ENCODE results near the gene SPPL2B. TPM values are rescaled to one million over a fixed set of nuclear protein-coding genes. Genes with fewer than 3 reads are reported as not detected.
"Not testable (repeated sequence)": the region's sequence is repeated elsewhere in the genome, so short reads cannot be mapped to it uniquely, and the experiment has no call there.

SPPL2B gene
- total RNA-seq, 6 donors from 2014 or later = 38.3 to 268 (median 61.7) TPM

GRCh38 chr19:2343289-2343982 lies 15.0 kb downstream of the SPPL2B start:
- Histone ChIP-seq H3K27me3 (no peaks in the 10 kb centered on the region), H3K4me1 (peaks cover 0 to 3% (median 0%) of the 10 kb centered on the region in 4 donors), H3K9me3 (no peaks in the 10 kb centered on the region), H3K27ac (no peak overlapping the region), H3K36me3 (peaks cover 0 to 61% (median 32%) of the 10 kb centered on the region in 4 donors), H3K4me3 (no peak overlapping the region)
- WGBS, 2 donors = 97 to 99% methylated on average over 22 to 25 of the region's 31 CpGs
- TF ChIP-seq EP300 (IDR thresholded peaks at IDR 0.05) = no peak
- TF ChIP-seq POLR2AphosphoS5 (IDR thresholded peaks at IDR 0.05) = no peak
- TF ChIP-seq CTCF (IDR thresholded peaks at IDR 0.05) = no peak
- no peak for TF ChIP-seq POLR2A (IDR thresholded peaks at IDR 0.05)
- DNase-seq = peak in 1 of 2 donors; percentile 74
- no peak for ATAC-seq (ENCODE audit: low FRiP score in 2 of 2)

- WGBS, 2 donors = 94 to 97% methylated on average over 6 to 24 of the region's 24 CpGs
- ATAC-seq (ENCODE audit: low FRiP score in 2 of 2) (peak in 1 of 2 donors; percentile 16), DNase-seq (peak in 1 of 2 donors; percentile 52)
- Histone ChIP-seq H3K9me3 (no peaks in the 10 kb centered on the region), H3K4me1 (peaks cover 0 to 3% (median 0%) of the 10 kb centered on the region in 4 donors), H3K27me3 (no peaks in the 10 kb centered on the region), H3K27ac (no peak overlapping the region), H3K36me3 (peaks cover 0 to 59% (median 31%) of the 10 kb centered on the region in 4 donors), H3K4me3 (no peak overlapping the region)
- TF ChIP-seq POLR2A (IDR thresholded peaks at IDR 0.05) (no peak), CTCF (IDR thresholded peaks at IDR 0.05) (no peak), EP300 (IDR thresholded peaks at IDR 0.05) (no peak), POLR2AphosphoS5 (IDR thresholded peaks at IDR 0.05) (no peak)
Observed at GRCh38 chr19:2344381-2344870, 15.9 kb downstream of the SPPL2B start.

GRCh38 chr19:2345076-2345475 lies 16.6 kb downstream of the SPPL2B start:
- peaks cover 0 to 3% (median 0%) of the 10 kb centered on the region in 4 donors for H3K4me1 ChIP-seq
- DNase-seq (peak in 1 of 2 donors; percentile 62), ATAC-seq (ENCODE audit: low FRiP score in 2 of 2) (peak in 1 of 2 donors; percentile 38)
- H3K27ac ChIP-seq = no peak overlapping the region
- H3K27me3 ChIP-seq = no peaks in the 10 kb centered on the region
- H3K4me3 ChIP-seq = no peak overlapping the region
- 96 to 98% methylated on average over 5 to 17 of the region's 17 CpGs for WGBS, 2 donors
- H3K36me3 ChIP-seq = peaks cover 0 to 56% (median 26%) of the 10 kb centered on the region in 4 donors
- TF ChIP-seq POLR2AphosphoS5 (IDR thresholded peaks at IDR 0.05) (no peak), EP300 (IDR thresholded peaks at IDR 0.05) (no peak), POLR2A (IDR thresholded peaks at IDR 0.05) (no peak), CTCF (IDR thresholded peaks at IDR 0.05) (no peak)
- no peaks in the 10 kb centered on the region for H3K9me3 ChIP-seq

- 71 to 74% methylated on average over 24 to 25 of the region's 25 CpGs for WGBS, 2 donors
- TF ChIP-seq POLR2AphosphoS5 (IDR thresholded peaks at IDR 0.05) (no peak), EP300 (IDR thresholded peaks at IDR 0.05) (no peak)
- DNase-seq = peak; percentile 47 to 82
- Histone ChIP-seq H3K36me3 (peaks cover 0 to 56% (median 23%) of the 10 kb centered on the region in 4 donors), H3K9me3 (no peaks in the 10 kb centered on the region), H3K27me3 (no peaks in the 10 kb centered on the region), H3K4me3 (no peak overlapping the region), H3K27ac (no peak overlapping the region), H3K4me1 (peaks cover 0 to 3% (median 0%) of the 10 kb centered on the region in 4 donors)
- ATAC-seq (ENCODE audit: low FRiP score in 2 of 2) = peak in 1 of 2 donors; percentile 47
Observed at GRCh38 chr19:2345794-2346663, 17.5 kb downstream of the SPPL2B start.

- not testable (repeated sequence) for H3K4me3 ChIP-seq; H3K27me3 ChIP-seq; H3K27ac ChIP-seq; ATAC-seq (ENCODE audit: low FRiP score in 2 of 2); H3K4me1 ChIP-seq; DNase-seq; H3K9me3 ChIP-seq
- H3K36me3 ChIP-seq = peaks cover 3 to 65% (median 34%) of the 10 kb centered on the region in 4 donors
- 92 to 93% methylated on average over 24 of the region's 24 CpGs for WGBS, 2 donors
Observed at GRCh38 chr19:2349818-2350217, 21.3 kb downstream of the SPPL2B start.

All from upper lobe of left lung (tissue), 6 donors.